ENCODE results near the gene MYH10.

MYH10 gene

DNA sequence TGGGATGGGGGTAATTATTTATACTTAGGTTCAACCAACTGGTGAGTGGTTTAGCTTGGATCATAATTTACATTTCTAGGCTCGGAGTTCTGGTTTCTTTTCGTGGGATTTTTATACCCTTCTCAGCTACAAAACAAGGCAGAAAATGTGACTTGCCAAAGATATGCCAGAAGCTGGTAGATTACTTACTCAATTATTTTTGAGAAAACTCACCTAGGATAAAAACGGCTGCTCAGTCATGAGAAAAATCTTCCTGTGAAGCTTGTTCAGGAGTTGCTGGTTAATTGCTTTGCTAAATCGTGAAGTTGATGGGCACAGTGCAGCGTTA is 193.7 kb downstream of the MYH10 start:
- no peak for DNase-seq

GRCh38 chr17:8436169-8436843 is 194.2 kb downstream of the MYH10 start:
- peak; percentile 78 for DNase-seq

DNA sequence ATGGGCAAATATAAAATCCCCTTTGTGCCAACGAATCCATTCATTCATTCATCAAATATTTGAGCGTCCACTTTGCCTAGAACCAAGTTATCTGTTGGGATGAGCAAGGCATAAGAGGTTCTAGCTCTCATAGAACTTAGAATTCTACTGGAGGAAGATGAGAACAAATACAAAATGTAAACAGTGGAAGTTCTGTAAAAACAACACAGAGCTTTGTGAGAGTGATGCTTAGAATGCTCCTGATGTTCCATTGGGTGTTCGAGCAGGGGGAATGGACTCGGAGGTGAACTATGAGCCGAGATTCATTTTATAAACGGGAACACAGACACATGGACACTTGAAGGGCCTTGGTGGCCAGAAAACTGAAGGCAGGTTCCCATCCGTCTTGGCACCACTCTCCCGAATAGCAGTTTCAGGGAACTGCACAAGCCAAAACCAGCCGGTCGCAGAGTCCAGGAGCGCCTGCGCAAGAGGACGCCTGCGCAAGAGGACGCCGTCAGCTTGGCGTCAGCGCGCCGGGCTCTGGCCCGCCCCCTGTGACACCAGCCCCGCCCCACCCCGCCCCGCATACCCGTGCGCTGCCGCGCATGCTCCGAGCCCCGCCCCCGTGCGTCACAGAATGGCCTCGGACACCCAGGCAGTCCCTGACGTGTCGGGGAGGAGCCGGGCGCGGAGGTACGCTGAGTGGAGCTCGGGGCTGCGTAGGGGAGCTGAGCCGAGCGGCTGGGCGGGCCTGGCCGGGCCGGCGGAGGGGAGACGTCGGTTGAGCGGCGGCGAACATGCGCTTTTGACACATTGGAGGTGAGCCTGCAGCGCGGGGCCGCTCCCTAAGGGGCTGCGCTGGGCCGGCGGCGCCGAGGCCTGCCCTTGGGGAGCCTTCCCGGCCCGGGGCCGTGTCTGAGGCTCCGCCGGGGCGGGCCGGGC is 195.0 kb downstream of the MYH10 start, which contains the start of gene NDEL1:
Gene NDEL1 (plus strand): TSS at position 640 of the 924 bp plus-strand sequence. CDS start 8,388 bp downstream, outside the sequence.
- DNase-seq: peak; percentile 100

- no peak for DNase-seq
Observed at GRCh38 chr17:8430966-8431365, 199.6 kb downstream of the MYH10 start.

DNA sequence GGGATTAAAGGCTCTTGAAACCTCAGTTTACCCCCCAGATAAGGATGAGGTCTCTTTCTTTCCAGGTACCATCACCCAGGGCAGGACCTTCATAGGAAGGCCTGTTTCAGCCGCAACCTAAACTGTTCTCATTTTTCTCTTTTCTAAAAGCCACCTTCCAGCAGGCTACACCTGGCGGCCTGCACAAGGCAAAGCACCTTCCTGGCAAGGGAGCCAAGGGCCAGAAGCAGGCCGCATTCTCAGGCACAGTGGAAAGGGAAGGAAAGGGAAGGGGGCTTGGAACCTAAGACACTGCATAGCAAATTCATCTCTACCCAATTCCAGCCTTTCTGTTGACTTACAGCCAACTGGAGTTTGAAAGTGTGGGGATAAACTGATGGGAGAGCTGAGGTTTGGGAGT is 203.7 kb downstream of the MYH10 start:
- no peak for DNase-seq

GRCh38 chr17:8426094-8426720 is 204.3 kb downstream of the MYH10 start:
- no peak for DNase-seq

Measured in activated CD4-positive, alpha-beta T cell treated with anti-CD3 and anti-CD28 coated beads for 48 hours (primary cell).